ENCODE data around the gene NLGN3. TPM values are rescaled to one million over a fixed set of nuclear protein-coding genes. Genes with fewer than 3 reads are reported as not detected.
"Not testable (repeated sequence)": the region's sequence is repeated elsewhere in the genome, so short reads cannot be mapped to it uniquely, and the experiment has no call there.

NLGN3 gene
- total RNA-seq, 1 donor, result 0.43 TPM

DNA sequence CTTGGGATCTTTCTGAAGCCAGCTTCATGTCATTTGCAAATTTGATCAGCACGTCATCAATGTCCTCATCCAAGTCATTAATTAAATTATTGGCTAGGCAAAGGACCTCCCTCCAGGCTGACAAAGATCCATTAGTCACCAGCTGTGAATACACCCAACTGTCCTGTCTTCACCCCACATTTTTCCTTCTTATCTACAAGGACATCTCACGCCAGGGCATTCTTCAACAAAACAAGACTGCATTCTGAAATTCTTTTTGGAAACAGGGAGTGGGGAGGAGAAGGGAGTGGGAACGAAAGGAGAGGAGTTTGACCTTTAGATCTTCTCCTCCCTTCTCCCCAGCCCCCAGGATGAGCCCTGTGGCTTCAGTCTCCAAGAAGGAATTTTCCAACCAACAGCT lies 32.7 kb downstream of the NLGN3 start:
- DNase-seq (ENCODE audit: low read depth), result peak; percentile 44
- TF ChIP-seq, protein P1, sequence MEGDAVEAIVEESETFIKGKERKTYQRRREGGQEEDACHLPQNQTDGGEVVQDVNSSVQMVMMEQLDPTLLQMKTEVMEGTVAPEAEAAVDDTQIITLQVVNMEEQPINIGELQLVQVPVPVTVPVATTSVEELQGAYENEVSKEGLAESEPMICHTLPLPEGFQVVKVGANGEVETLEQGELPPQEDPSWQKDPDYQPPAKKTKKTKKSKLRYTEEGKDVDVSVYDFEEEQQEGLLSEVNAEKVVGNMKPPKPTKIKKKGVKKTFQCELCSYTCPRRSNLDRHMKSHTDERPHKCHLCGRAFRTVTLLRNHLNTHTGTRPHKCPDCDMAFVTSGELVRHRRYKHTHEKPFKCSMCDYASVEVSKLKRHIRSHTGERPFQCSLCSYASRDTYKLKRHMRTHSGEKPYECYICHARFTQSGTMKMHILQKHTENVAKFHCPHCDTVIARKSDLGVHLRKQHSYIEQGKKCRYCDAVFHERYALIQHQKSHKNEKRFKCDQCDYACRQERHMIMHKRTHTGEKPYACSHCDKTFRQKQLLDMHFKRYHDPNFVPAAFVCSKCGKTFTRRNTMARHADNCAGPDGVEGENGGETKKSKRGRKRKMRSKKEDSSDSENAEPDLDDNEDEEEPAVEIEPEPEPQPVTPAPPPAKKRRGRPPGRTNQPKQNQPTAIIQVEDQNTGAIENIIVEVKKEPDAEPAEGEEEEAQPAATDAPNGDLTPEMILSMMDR (IDR thresholded peaks at IDR 0.05; ENCODE audit: insufficient read depth, low read depth, low read length), result no peak

GRCh38 chrX:71178908-71179307 lies 34.3 kb downstream of the NLGN3 start:
- DNase-seq (ENCODE audit: low read depth), result peak; percentile 74
- TF ChIP-seq, protein P1 (IDR thresholded peaks at IDR 0.05; ENCODE audit: insufficient read depth, low read depth, low read length), result peak; percentile 64

More for the DNA sequence above, 32.7 kb downstream of the NLGN3 start:
- H3K4me3 ChIP-seq (ENCODE audit: low read depth, low read length), result no peak overlapping the region

DNA sequence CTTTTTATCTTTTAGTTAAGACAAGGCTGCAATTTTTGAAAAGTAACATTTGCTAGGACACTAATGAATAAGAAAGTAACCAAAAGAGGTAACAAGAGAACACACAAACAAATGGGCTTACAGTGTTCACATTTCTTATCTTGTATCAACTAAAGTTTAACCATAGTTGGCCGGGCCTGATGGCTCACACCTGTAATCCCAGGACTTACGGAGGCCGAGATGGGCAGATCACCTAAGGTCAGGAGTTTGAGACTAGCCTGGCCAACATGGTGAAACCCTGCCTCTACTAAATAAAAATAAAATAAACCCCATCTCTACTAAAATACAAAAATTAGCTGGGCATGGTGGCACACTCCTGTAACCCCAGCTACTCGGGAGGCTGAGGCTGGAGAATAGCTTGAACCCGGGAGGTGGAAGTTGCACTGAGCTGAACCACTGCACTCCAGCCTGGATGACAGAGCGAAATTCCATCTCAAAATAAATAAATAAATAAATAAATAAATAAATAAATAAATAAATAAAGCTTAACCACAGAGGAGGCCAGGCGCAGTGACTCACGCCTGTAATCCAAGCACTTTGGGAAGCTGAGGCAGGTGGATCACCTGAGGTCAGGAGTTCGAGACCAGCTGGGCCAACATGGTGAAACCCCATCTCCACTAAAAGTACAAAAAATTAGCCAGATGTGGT lies 36.1 kb downstream of the NLGN3 start:
- DNase-seq (ENCODE audit: low read depth); H3K4me3 ChIP-seq (ENCODE audit: low read depth, low read length): not testable (repeated sequence)

More at GRCh38 chrX:71178908-71179307, 34.3 kb downstream of the NLGN3 start:
- H3K4me3 ChIP-seq (ENCODE audit: low read depth, low read length), result no peak overlapping the region

- TF ChIP-seq, protein P1 (IDR thresholded peaks at IDR 0.05; ENCODE audit: insufficient read depth, low read depth, low read length), result no peak
- no peak for DNase-seq (ENCODE audit: low read depth)
- H3K4me3 ChIP-seq (ENCODE audit: low read depth, low read length), result peak overlapping the region; percentile 56
Observed at GRCh38 chrX:71181558-71181909, 36.9 kb downstream of the NLGN3 start.

- TF ChIP-seq, protein P1 (IDR thresholded peaks at IDR 0.05; ENCODE audit: insufficient read depth, low read depth, low read length), result no peak
- H3K4me3 ChIP-seq (ENCODE audit: low read depth, low read length), result peak overlapping the region; percentile 56
- DNase-seq (ENCODE audit: low read depth), result peak; percentile 96
Observed at GRCh38 chrX:71181910-71182799, 37.5 kb downstream of the NLGN3 start.

DNA sequence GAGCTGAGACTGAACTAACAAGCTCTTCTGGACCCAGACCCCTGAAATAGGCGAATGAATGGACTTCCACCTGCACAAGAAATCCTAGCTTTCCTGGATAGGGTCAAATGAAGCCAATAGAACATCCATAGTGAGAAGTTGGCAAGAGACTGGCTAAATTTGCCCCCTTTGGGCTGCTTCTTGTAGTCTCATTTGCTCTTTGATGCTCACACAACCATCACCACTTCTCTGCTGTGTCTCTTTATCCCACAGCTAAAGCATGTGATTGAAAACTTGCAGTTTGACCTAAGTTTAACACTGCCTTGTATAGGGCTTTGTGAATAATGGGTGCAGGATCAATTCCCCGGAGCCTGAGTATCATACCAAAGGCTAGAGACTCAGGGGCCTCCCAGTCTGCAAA lies 38.2 kb downstream of the NLGN3 start:
- DNase-seq (ENCODE audit: low read depth), result no peak
- peak overlapping the region; percentile 48 for H3K4me3 ChIP-seq (ENCODE audit: low read depth, low read length)

DNA sequence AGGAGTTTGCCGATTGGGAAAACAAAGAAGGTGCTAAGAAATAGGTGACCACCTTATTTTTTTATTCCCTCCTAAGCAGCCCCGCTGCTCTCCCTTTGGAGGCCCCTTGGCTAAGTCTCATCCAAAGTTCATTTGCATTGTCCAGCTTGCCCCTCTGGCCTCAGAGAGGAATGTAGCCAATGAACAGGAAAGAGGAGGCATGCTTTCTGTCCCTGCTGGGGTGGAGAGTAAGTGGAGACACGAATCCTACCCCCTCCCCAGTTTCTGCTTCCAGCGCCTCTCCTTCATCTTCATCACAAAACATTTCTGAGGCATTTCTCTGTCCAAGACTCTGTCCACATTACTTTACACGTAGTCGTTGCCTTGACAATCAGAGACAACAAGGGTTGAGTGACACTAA lies 38.7 kb downstream of the NLGN3 start:
- TF ChIP-seq, protein P1 (IDR thresholded peaks at IDR 0.05; ENCODE audit: insufficient read depth, low read depth, low read length), result no peak
- DNase-seq (ENCODE audit: low read depth), result no peak
- no peak overlapping the region for H3K4me3 ChIP-seq (ENCODE audit: low read depth, low read length)

More for the DNA sequence above, 38.2 kb downstream of the NLGN3 start:
- TF ChIP-seq, protein P1 (IDR thresholded peaks at IDR 0.05; ENCODE audit: insufficient read depth, low read depth, low read length), result no peak

All from fibroblast of villous mesenchyme (primary cell).